ENCODE data around the gene CD2. TPM values are rescaled to one million over a fixed set of nuclear protein-coding genes. Genes with fewer than 3 reads are reported as not detected.

CD2 gene
- total RNA-seq, 1 donor from 2014 or later: 1.6 TPM

- peak; percentile 39 for DNase-seq
These were observed 23.9 kb downstream of the CD2 start for GRCh38 chr1:116777831-116778830.

DNA sequence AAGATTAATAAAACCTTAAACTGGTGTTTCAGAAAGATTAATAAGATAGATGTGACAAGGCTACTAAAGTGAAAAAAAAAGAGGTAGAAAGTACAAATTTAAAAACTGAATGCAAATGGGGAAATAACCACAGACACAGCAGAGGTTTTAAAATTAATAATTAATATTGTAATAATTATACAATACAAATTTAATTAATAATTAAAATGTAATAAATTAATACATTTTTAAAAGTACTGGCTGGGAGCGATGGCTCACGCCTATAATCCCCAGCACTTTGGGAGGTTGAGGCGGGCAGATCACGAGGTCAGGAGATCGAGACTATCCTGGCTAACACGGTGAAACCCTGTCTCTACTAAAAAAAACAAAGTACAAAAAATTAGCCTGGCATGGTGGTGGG, 26.8 kb downstream of the CD2 start:
- no peak for DNase-seq

DNA sequence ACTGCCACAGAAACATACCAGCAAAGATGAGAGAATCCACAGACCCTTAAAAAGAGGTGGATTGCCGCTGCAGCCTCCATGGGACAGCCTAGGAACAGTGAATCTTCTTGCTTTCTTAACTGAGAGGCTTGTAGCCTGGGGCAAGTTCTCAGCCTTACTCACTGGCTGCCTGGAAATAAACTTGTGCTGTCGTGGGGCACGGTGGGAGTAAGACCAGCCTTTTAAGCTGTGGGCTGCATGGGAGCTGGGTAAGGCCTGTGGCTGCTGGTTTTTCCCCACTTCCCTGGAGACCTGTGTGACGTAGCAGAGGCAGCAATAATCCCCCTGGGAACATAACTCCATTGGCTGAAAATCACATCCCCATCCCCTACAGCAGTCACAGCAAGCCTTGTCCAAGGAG, 30.8 kb downstream of the CD2 start:
- DNase-seq: no peak

- no peak for DNase-seq
These were observed 31.8 kb downstream of the CD2 start for GRCh38 chr1:116786049-116786448.

GRCh38 chr1:116791727-116792126, 37.5 kb downstream of the CD2 start:
- DNase-seq: no peak

- DNase-seq: no peak
These were observed 39.2 kb downstream of the CD2 start for GRCh38 chr1:116793357-116793935.

GRCh38 chr1:116794371-116794770, 40.1 kb downstream of the CD2 start:
- no peak for DNase-seq

DNA sequence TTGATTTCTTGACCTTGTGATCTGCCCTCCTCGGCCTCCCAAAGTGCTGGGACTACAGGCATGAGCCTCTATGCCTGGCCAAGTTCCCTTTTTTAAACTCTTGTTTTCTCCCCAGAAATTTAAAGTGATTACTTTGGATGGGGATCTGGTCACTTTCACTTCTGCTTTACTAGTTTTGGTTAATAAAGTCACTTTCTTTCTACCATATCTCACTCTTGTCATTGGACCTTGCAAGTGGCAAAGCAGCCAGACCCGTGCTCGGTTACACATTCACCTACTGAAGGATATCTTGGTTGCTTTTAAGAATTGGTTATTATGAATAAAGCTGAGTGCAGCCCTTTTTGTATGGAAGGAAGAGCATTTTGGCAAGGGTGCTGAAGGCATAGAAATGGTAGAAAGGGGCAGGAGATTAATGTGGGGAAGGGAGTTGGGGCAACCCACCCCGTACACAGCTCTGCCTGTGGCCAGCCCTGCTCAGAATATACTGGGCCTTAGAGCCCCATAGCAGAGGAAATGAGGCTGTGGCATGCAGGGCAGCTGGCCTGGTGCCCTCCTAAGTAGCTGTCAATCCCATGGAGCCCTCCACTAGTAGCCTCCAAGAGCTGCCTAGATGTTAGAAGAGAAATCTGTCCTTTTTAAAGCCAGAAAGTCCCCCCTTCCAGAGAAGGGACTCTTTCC, 40.7 kb downstream of the CD2 start:
- DNase-seq: no peak

GRCh38 chr1:116795482-116795829, 41.2 kb downstream of the CD2 start:
- DNase-seq: no peak

DNA sequence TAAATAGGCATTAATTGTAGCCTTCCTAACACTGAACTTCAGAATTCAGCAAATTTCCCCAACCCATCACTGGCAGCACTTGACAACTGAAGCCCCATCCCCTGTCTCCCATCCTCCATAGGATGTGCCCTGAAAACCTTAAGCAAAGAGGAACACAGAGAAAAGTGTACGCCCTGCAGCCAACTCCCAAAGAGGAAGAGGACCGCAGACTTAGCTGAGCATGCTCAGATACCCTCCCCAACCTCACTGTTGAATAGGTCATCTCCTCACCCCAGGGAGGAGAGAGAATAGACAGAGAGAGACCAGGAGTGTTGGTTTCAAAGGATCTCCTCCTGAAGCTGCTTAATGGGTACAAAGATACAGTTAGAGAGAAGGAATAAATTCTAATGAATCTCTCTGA, 50.5 kb downstream of the CD2 start:
- no peak for DNase-seq

DNA sequence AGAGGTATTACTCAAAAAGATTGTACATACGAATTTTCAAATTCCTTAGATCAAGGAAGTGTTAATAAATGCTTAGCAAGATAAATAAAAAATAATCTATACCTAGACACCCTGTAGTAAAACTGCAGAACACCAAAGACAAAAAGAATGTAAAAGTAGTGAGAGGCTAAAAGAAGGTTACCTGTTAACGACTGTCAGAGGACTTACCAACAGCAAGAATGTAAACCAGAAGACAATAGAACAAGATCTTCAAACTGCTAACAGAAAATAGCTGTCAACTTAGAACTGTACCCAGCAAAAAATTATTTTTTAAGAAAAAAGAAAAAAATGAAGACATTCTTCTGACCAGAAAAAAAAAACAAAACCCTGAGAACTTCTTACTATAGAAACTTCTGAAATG, 51.2 kb downstream of the CD2 start:
- no peak for DNase-seq

GRCh38 chr1:116806245-116806644, 52.0 kb downstream of the CD2 start:
- peak; percentile 93 for DNase-seq

- DNase-seq: no peak
These were observed 52.4 kb downstream of the CD2 start for GRCh38 chr1:116806671-116807070.

DNA sequence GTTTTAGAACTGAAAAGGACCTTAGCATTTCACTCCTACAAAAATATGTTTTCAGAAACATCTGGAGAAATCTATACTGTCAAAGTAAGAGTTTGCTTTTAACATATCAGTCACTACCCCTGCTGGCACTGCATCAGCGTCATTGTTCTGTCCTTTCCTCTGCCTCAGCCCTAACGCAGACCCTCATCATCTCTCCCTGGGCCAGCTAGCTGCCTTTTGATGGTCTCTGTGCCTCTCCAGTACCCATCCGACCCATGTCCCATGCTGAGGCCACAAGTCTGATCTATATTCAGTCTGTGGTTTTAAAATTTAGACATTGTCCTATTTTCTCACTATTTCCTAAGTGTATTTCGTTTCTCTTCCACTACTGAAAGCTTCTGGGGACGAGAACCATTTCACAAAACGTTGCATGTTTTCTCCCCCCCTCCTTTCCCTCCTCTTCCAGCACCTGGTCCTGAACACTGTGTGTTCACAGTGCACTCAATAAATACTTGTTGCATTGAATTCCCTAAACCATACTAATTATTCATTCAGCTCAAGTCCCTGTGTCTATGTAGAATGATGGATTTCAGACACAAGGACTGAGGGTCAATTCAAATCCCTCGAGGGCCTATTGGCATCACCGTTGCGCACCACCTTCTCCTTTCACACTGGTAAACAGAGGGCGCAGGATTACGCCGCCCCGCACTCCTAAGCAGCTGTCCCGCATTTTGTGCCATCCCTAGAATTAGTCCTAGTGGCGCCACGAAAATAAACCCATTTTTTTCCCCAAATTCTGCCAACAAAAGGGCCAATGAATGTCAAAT, 53.4 kb downstream of the CD2 start:
- DNase-seq: no peak

DNA sequence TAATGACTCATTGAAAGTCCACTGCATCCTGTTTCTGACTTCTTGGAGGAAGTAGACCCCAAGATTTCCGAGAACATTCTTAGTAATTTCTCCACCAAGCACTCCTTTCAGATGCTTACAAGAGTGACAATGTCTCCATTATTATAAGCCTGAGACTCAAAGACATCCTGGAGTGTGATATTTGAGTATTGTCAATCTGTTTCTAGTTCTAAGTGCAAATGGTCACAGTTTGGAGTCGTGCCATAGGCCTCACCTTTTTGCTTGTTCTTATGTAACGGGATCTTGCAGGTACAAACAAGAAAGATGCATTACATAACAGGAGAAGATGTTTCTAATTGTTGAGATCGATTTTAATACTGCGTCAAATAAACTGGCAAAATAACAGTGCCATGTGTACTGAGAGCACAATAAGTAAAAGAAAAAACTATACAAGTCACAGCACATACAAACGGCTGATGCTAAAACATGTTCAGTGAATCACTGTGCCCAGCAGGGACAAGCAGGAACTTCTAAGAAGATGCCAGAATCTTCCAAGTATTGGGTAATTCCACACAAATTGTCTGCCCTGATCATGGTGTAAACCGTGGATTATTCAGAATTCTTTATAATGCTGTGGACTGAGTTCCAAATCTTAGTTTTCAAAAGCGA, 54.1 kb downstream of the CD2 start:
- DNase-seq: no peak

DNA sequence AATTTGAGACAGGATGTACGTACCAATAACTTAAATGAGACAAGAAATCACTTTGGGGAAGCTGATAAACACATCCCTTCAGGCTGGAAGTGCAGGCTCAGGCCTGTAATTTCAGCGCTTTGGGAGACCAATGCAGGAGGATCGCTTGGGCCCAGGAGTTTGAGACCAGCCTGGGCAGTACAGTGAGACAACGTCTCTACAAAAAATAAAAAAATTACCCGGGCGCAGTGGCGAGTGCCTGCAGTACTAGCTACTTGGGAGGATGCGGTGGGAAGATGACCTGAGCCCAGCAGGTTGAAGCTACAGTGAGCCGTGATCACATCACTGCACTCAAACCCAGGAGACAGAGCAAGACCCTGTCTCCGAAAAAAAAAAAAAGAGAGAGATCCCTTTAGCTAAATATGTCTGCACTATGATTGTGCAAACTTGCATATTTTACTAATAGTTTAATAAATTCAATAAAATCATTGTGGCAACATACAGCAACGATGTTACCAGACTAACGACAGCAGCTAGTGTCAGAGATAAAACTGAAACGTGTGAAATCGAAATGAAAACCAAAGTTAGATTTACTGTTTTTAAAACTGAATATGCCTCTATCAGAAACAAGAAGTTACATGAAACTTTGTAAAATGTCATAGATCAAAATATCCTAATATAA, 54.7 kb downstream of the CD2 start:
- no peak for DNase-seq

DNA sequence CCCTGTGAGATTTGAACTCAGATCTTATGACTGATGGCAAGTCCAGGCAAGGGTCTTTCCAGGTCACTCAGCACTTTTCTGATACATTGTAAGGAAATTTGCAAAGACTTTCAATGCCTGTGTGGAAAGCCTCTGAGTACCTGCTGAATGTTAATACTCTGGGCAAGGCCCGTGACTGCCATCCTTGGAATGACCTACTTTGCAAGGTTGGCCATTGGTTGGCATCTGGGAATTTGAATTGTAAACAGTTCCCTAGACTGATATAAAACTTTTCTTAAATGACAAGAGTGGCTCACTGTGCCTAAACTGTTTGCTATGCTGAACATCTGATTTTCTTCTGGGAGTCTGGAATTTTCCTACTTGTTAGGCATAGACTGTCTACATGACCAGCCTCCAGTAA, 57.1 kb downstream of the CD2 start:
- no peak for DNase-seq

GRCh38 chr1:116814926-116815723, 60.9 kb downstream of the CD2 start:
- DNase-seq: no peak

GRCh38 chr1:116817582-116818064, 63.4 kb downstream of the CD2 start:
- DNase-seq: no peak

All from tongue (tissue), 2 donors.